DOHH2 (cell line): ENCODE results near the gene SCN1B.

ENCODE experiments used
- H3F3A ChIP-seq: fragments of 200-600 bp; sonication (generic), shearing (Covaris generic); 2 replicates; pipeline ENCODE4 v1.6.0; 2016; ENCODE audit warnings: antibody characterized with exemption, mild to moderate bottlenecking; ENCODE audit not compliant: control insufficient read depth, insufficient read depth
- H3K27ac ChIP-seq: fragments of 200-600 bp; sonication (generic); 2 replicates; pipeline ENCODE4 v1.5.1; 2014; ENCODE audit warnings: low read depth, mild to moderate bottlenecking, low read length, moderate library complexity
- H3K27me3 ChIP-seq: fragments of 200-600 bp; sonication (generic); 2 replicates; pipeline ENCODE4 v1.6.1; 2014; ENCODE audit warnings: mild to moderate bottlenecking, low read length, mixed read lengths; ENCODE audit not compliant: control insufficient read depth
- H3K36me3 ChIP-seq: fragments of 200-600 bp; sonication (generic); 2 replicates; pipeline ENCODE4 v1.6.1; 2014; ENCODE audit warnings: mild to moderate bottlenecking, low read length, moderate library complexity, mixed read lengths; ENCODE audit not compliant: control insufficient read depth
- H3K4me1 ChIP-seq: fragments of 200-600 bp; sonication (generic); 2 replicates; pipeline ENCODE4 v1.6.1; 2014; ENCODE audit warnings: mild to moderate bottlenecking, low read length, mixed read lengths; ENCODE audit not compliant: control insufficient read depth
- H3K4me2 ChIP-seq: fragments of 200-600 bp; sonication (generic); 2 replicates; pipeline ENCODE4 v1.6.0; 2014; ENCODE audit warnings: mild to moderate bottlenecking, low read length, moderate library complexity
- H3K4me3 ChIP-seq: fragments of 200-600 bp; sonication (generic); 2 replicates; pipeline ENCODE4 v1.5.1; 2014; ENCODE audit warnings: mild to moderate bottlenecking, low read length, mixed read lengths
- H3K79me2 ChIP-seq: fragments of 200-600 bp; sonication (generic); 2 replicates; pipeline ENCODE4 v1.6.1; 2014; ENCODE audit warnings: mild to moderate bottlenecking, low read length, mixed read lengths; ENCODE audit not compliant: control insufficient read depth
- H3K9me2 ChIP-seq: fragments of 200-600 bp; sonication (generic); replicated peaks from 2 replicates; pipeline ENCODE4 v1.6.1; 2014; ENCODE audit warnings: mild to moderate bottlenecking, low read length, mixed read lengths; ENCODE audit not compliant: control insufficient read depth
- H3K9me3 ChIP-seq: fragments of 200-600 bp; sonication (generic); 2 replicates; pipeline ENCODE4 v1.6.1; 2014; ENCODE audit warnings: antibody characterized with exemption, low read length, mixed read lengths; ENCODE audit not compliant: control insufficient read depth, insufficient read depth
- H4K20me1 ChIP-seq: fragments of 200-600 bp; sonication (generic); 2 replicates; pipeline ENCODE4 v1.6.0; 2014; ENCODE audit warnings: low read depth, mild to moderate bottlenecking, antibody characterized with exemption, low read length, moderate library complexity; ENCODE audit not compliant: control insufficient read depth, insufficient read depth
- CTCF ChIP-seq: fragments of 200-600 bp; sonication (generic); IDR thresholded peaks from one replicate; pipeline ENCODE4 v1.5.1; 2014; ENCODE audit warnings: antibody characterized with exemption, mild to moderate bottlenecking, low read depth, low read length; ENCODE audit not compliant: poor library complexity, severe bottlenecking
- EZH2phosphoT487 ChIP-seq: fragments of 200-600 bp; sonication (generic); IDR thresholded peaks from 2 replicates; pipeline ENCODE4 v1.6.1; 2017; ENCODE audit warnings: borderline replicate concordance, mild to moderate bottlenecking, antibody characterized with exemption, low read length, moderate library complexity, mixed read lengths

Gene SCN1B

GRCh38 chr19:35061583-35062373 is 31.5 kb downstream of the SCN1B start:
- peaks cover 5% of the 10 kb centered on the region for H3K27me3 ChIP-seq
- no peaks in the 10 kb centered on the region for H3K9me2 ChIP-seq
- no peak for TF ChIP-seq CTCF
- no peak for TF ChIP-seq EZH2phosphoT487
- H4K20me1 ChIP-seq: no peaks in the 10 kb centered on the region
- H3K36me3 ChIP-seq: no peaks in the 10 kb centered on the region
- H3K9me3 ChIP-seq: no peaks in the 10 kb centered on the region
- H3K4me3 ChIP-seq: no peak overlapping the region
- peaks cover 5% of the 10 kb centered on the region for H3K4me1 ChIP-seq
- no peak overlapping the region for H3K4me2 ChIP-seq
- H3K27ac ChIP-seq: no peak overlapping the region
- H3K79me2 ChIP-seq: no peaks in the 10 kb centered on the region
- no peaks in the 10 kb centered on the region for H3F3A ChIP-seq

GRCh38 chr19:35062942-35063341 is 32.7 kb downstream of the SCN1B start:
- no peaks in the 10 kb centered on the region for H3K9me3 ChIP-seq
- H3K27me3 ChIP-seq: peaks cover 5% of the 10 kb centered on the region; the same call in 1 of the 2 replicates
- no peaks in the 10 kb centered on the region for H3K79me2 ChIP-seq
- no peak overlapping the region for H3K4me3 ChIP-seq
- H3K27ac ChIP-seq: no peak overlapping the region
- H3K36me3 ChIP-seq: no peaks in the 10 kb centered on the region
- no peaks in the 10 kb centered on the region for H4K20me1 ChIP-seq
- H3F3A ChIP-seq: no peaks in the 10 kb centered on the region
- peaks cover 14% of the 10 kb centered on the region for H3K4me1 ChIP-seq
- H3K4me2 ChIP-seq: no peak overlapping the region
- no peaks in the 10 kb centered on the region for H3K9me2 ChIP-seq
- TF ChIP-seq CTCF (no peak), EZH2phosphoT487 (no peak)

GRCh38 chr19:35063940-35064818 is 33.9 kb downstream of the SCN1B start:
- H3K27me3 ChIP-seq: peaks cover 5% of the 10 kb centered on the region; the same call in 1 of the 2 replicates
- no peaks in the 10 kb centered on the region for H3F3A ChIP-seq
- no peak overlapping the region for H3K4me2 ChIP-seq
- no peak overlapping the region for H3K4me3 ChIP-seq
- TF ChIP-seq CTCF: no peak
- TF ChIP-seq EZH2phosphoT487: no peak
- H3K4me1 ChIP-seq: peaks cover 16% of the 10 kb centered on the region
- H3K79me2 ChIP-seq: no peaks in the 10 kb centered on the region
- no peaks in the 10 kb centered on the region for H3K36me3 ChIP-seq
- no peak overlapping the region for H3K27ac ChIP-seq
- H3K9me3 ChIP-seq: no peaks in the 10 kb centered on the region
- no peaks in the 10 kb centered on the region for H3K9me2 ChIP-seq
- no peaks in the 10 kb centered on the region for H4K20me1 ChIP-seq
